Loucy (cell line): Measurements from ENCODE around the gene HPF1.
"Not testable (repeated sequence)": the region's sequence is repeated elsewhere in the genome, so short reads cannot be mapped to it uniquely, and the experiment has no call there.

Source experiments
- H2AFZ ChIP-seq: fragments of 200-600 bp; sonication (generic); 2 replicates; pipeline ENCODE4 v1.6.0; 2016; ENCODE audit warnings: antibody characterized with exemption, mild to moderate bottlenecking, low read length, moderate library complexity
- H3F3A ChIP-seq: fragments of 200-600 bp; 2 replicates; pipeline ENCODE4 v1.6.0; 2016; ENCODE audit warnings: antibody characterized with exemption, low read depth, mild to moderate bottlenecking
- H3K27me3 ChIP-seq: fragments of 200-600 bp; sonication (generic); 2 replicates; pipeline ENCODE4 v1.6.1; 2014; ENCODE audit warnings: low read length, mild to moderate bottlenecking; ENCODE audit not compliant: insufficient read depth, poor library complexity, severe bottlenecking
- H3K36me3 ChIP-seq: fragments of 200-600 bp; sonication (generic); 2 replicates; pipeline ENCODE4 v1.6.1; 2016; ENCODE audit warnings: low read length; ENCODE audit not compliant: insufficient read depth
- H3K4me1 ChIP-seq: fragments of 200-600 bp; sonication (generic); 2 replicates; pipeline ENCODE4 v1.5.1; 2014; ENCODE audit warnings: low read length, mild to moderate bottlenecking; ENCODE audit not compliant: insufficient read depth, poor library complexity, severe bottlenecking
- H3K4me2 ChIP-seq: fragments of 200-600 bp; sonication (generic); 2 replicates; pipeline ENCODE4 v1.6.0; 2014; ENCODE audit warnings: antibody characterized with exemption, low read length, low read depth, mild to moderate bottlenecking; ENCODE audit not compliant: poor library complexity, severe bottlenecking
- H3K4me3 ChIP-seq: fragments of 200-600 bp; sonication (generic); 2 replicates; pipeline ENCODE4 v1.5.1; 2014; ENCODE audit warnings: low read length, mild to moderate bottlenecking, mixed read lengths; ENCODE audit not compliant: poor library complexity, severe bottlenecking
- H3K79me2 ChIP-seq: fragments of 200-600 bp; sonication (generic); 2 replicates; pipeline ENCODE4 v1.6.1; 2014; ENCODE audit warnings: low read length; ENCODE audit not compliant: insufficient read depth
- H3K9ac ChIP-seq: fragments of 200-600 bp; sonication (generic); 2 replicates; pipeline ENCODE4 v1.6.0; 2014; ENCODE audit warnings: mild to moderate bottlenecking, low read depth, low read length, moderate library complexity; ENCODE audit not compliant: poor library complexity, severe bottlenecking
- H3K9me2 ChIP-seq: fragments of 200-600 bp; sonication (generic); replicated peaks from 2 replicates; pipeline ENCODE4 v1.6.1; 2016; ENCODE audit warnings: low read depth, low read length, mixed read lengths
- H3K9me3 ChIP-seq: fragments of 200-600 bp; sonication (generic); 2 replicates; pipeline ENCODE4 v1.6.1; 2014; ENCODE audit warnings: mild to moderate bottlenecking, antibody characterized with exemption, low read length, low read depth; ENCODE audit not compliant: insufficient read depth
- H4K20me1 ChIP-seq: fragments of 200-600 bp; sonication (generic); 2 replicates; pipeline ENCODE4 v1.6.0; 2014; ENCODE audit warnings: antibody characterized with exemption, low read length, mild to moderate bottlenecking; ENCODE audit not compliant: insufficient read depth, poor library complexity, severe bottlenecking
- EZH2phosphoT487 ChIP-seq: fragments of 200-600 bp; IDR thresholded peaks from 2 replicates; pipeline ENCODE4 v1.6.1; 2018; ENCODE audit warnings: antibody characterized with exemption, mild to moderate bottlenecking, moderate library complexity, borderline replicate concordance
- TF ChIP-seq, protein P1 (sequence below): fragments of 200-600 bp; sonication (generic); conservative IDR thresholded peaks from 2 replicates; pipeline ENCODE4 v1.5.1; 2014; ENCODE audit warnings: mild to moderate bottlenecking, antibody characterized with exemption, low read length

The HPF1 gene

DNA sequence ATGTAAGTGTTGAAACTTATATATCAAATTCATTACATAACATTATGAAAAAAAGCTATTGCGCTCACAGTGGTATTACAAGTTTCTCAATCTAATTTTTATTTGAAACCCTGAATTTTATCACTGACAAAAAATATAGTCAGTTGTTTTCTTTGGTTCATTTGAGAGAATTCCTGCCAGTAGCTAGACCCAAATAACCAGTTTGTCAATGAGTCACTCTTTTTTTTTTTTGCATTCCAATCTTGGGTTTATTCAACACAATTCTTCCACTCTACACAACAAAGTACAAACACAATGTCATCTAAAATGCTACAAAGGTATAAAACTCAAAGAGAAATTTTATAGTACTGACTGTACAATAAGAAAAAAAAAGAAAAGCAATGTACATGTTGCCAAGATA, 13.1 kb downstream of the HPF1 start:
- Histone ChIP-seq H3F3A (no peaks in the 10 kb centered on the region), H3K9me2 (no peaks in the 10 kb centered on the region), H3K79me2 (no peaks in the 10 kb centered on the region), H3K27me3 (no peaks in the 10 kb centered on the region), H3K9me3 (no peaks in the 10 kb centered on the region), H2AFZ (no peak overlapping the region), H3K4me3 (no peak overlapping the region), H3K4me2 (no peak overlapping the region), H3K36me3 (peaks cover 25% of the 10 kb centered on the region; the same call in 1 of the 2 replicates), H4K20me1 (no peaks in the 10 kb centered on the region), H3K9ac (no peak overlapping the region), H3K4me1 (peaks cover 3% of the 10 kb centered on the region)
- TF ChIP-seq, protein P1, sequence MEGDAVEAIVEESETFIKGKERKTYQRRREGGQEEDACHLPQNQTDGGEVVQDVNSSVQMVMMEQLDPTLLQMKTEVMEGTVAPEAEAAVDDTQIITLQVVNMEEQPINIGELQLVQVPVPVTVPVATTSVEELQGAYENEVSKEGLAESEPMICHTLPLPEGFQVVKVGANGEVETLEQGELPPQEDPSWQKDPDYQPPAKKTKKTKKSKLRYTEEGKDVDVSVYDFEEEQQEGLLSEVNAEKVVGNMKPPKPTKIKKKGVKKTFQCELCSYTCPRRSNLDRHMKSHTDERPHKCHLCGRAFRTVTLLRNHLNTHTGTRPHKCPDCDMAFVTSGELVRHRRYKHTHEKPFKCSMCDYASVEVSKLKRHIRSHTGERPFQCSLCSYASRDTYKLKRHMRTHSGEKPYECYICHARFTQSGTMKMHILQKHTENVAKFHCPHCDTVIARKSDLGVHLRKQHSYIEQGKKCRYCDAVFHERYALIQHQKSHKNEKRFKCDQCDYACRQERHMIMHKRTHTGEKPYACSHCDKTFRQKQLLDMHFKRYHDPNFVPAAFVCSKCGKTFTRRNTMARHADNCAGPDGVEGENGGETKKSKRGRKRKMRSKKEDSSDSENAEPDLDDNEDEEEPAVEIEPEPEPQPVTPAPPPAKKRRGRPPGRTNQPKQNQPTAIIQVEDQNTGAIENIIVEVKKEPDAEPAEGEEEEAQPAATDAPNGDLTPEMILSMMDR = no peak
- no peak for TF ChIP-seq EZH2phosphoT487

DNA sequence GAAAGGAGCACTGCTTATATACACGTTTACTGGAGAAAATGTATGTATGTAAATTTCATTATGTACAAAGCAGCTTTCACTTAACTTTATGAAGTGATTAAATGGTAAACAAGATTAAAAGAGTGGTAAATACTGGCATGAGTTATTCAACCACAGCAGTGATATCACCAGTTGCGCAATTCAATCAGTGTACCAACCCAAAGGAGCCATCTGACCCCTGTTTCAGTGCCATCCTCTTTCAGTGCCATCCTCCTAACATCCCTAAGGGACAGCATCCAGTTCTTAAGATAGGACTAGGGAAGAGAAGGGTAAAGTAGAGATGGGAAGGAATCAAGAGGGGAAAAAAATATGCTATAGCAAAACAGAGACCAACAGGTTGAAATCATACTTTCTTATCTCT, 16.2 kb downstream of the HPF1 start:
- H3K4me1 ChIP-seq = no peaks in the 10 kb centered on the region
- H4K20me1 ChIP-seq = no peaks in the 10 kb centered on the region
- no peak overlapping the region for H3K4me2 ChIP-seq
- H3K9me2 ChIP-seq = no peaks in the 10 kb centered on the region
- peaks cover 19% of the 10 kb centered on the region; the same call in 1 of the 2 replicates for H3K36me3 ChIP-seq
- H2AFZ ChIP-seq = no peak overlapping the region
- H3K9me3 ChIP-seq = no peaks in the 10 kb centered on the region
- H3K27me3 ChIP-seq = no peaks in the 10 kb centered on the region
- no peak overlapping the region for H3K4me3 ChIP-seq
- no peaks in the 10 kb centered on the region for H3K79me2 ChIP-seq
- H3K9ac ChIP-seq = no peak overlapping the region
- H3F3A ChIP-seq = no peaks in the 10 kb centered on the region
- TF ChIP-seq, protein P1 = no peak
- TF ChIP-seq EZH2phosphoT487 = no peak

DNA sequence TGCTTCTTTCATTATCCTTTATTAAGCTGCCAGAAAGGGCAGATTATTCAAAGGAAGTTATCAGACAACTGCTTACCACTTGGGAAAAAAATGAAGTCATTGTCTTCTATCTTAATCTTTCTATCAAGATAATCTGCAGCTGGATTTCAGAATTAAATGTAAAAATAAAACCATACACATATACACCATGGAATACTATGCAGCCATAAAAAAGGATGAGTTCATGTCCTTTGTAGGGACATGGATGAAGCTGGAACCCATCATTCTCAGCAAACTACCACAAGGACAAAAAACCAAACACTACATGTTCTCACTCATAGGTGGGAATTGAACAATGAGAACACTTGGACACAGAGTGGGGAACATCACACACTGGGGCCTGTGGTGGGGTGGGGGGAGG, 19.1 kb downstream of the HPF1 start:
- H3K4me2 ChIP-seq, H3K27me3 ChIP-seq, H2AFZ ChIP-seq, H3K9me3 ChIP-seq, H4K20me1 ChIP-seq, H3K9me2 ChIP-seq, H3K9ac ChIP-seq, H3K4me3 ChIP-seq, H3K4me1 ChIP-seq, H3K79me2 ChIP-seq, H3F3A ChIP-seq: not testable (repeated sequence)
- peaks cover 22% of the 10 kb centered on the region; the same call in 1 of the 2 replicates for H3K36me3 ChIP-seq

DNA sequence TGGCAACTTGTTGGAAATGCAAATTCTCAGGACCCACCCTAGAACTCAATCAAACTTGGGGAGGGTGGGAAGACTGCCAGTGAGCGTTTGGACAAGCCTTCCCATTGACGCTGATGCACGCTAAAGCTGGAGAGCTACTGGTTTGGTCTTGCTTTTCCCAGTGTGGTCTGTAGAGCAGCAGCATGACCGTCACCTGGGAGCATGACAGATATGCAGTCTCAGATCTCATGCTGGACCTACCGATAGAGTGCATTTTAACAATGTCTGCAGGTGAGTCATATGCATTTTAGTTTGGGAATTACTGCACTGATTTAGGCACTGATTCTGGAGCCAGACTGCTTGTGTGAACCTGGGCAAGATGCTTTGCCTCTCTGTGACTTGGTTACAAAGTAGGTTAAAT, 27.2 kb downstream of the HPF1 start:
- Histone ChIP-seq H3K4me1 (no peaks in the 10 kb centered on the region), H3K79me2 (no peaks in the 10 kb centered on the region), H3K9ac (no peak overlapping the region), H3K4me3 (no peak overlapping the region), H3K27me3 (no peaks in the 10 kb centered on the region), H2AFZ (no peak overlapping the region), H3F3A (no peaks in the 10 kb centered on the region), H3K9me2 (no peaks in the 10 kb centered on the region), H4K20me1 (no peaks in the 10 kb centered on the region), H3K9me3 (no peaks in the 10 kb centered on the region), H3K36me3 (peaks cover 26% of the 10 kb centered on the region; the same call in 1 of the 2 replicates), H3K4me2 (no peak overlapping the region)
- TF ChIP-seq, protein P1 = no peak
- no peak for TF ChIP-seq EZH2phosphoT487
